Measurements from ENCODE around the gene MRPS26.

The MRPS26 gene

GRCh38 chr20:3045816-3046676, at the start of gene MRPS26:
Gene MRPS26 (plus strand): TSS chr20:3046052. CDS start chr20:3046069, 17 bp downstream.
- DNase-seq: peak; percentile 93

- DNase-seq: no peak
Observed at GRCh38 chr20:2998728-2999127, 47.1 kb upstream of the MRPS26 start.

- peak; percentile 83 for DNase-seq
Observed at GRCh38 chr20:3000852-3001523, 44.9 kb upstream of the MRPS26 start.

- no peak for DNase-seq
Observed at GRCh38 chr20:3003416-3003815, 42.4 kb upstream of the MRPS26 start.

GRCh38 chr20:3010985-3011723, 34.7 kb upstream of the MRPS26 start:
- DNase-seq: no peak

- DNase-seq: no peak
Observed at GRCh38 chr20:3011752-3012151, 34.1 kb upstream of the MRPS26 start.

- DNase-seq: no peak
Observed at GRCh38 chr20:3013771-3014170, 32.1 kb upstream of the MRPS26 start.

- no peak for DNase-seq
Observed at GRCh38 chr20:3014179-3014578, 31.7 kb upstream of the MRPS26 start.

- no peak for DNase-seq
Observed at GRCh38 chr20:3014662-3015061, 31.2 kb upstream of the MRPS26 start.

- DNase-seq: peak; percentile 43
Observed at GRCh38 chr20:3015302-3015701, 30.6 kb upstream of the MRPS26 start.

- DNase-seq: no peak
Observed at GRCh38 chr20:3021327-3021726, 24.5 kb upstream of the MRPS26 start.

GRCh38 chr20:3021777-3022176, 24.1 kb upstream of the MRPS26 start:
- no peak for DNase-seq

GRCh38 chr20:3022559-3023490, 23.0 kb upstream of the MRPS26 start:
- DNase-seq: peak; percentile 85

GRCh38 chr20:3027987-3028386, 17.9 kb upstream of the MRPS26 start:
- no peak for DNase-seq

GRCh38 chr20:3031524-3032147, 14.2 kb upstream of the MRPS26 start:
- DNase-seq: no peak

GRCh38 chr20:3032624-3033023, 13.2 kb upstream of the MRPS26 start:
- DNase-seq: no peak

GRCh38 chr20:3037654-3038053, 8.2 kb upstream of the MRPS26 start:
- DNase-seq: no peak

- no peak for DNase-seq
Observed at GRCh38 chr20:3038454-3038853, 7.4 kb upstream of the MRPS26 start.

- DNase-seq: no peak
Observed at GRCh38 chr20:3039426-3039825, 6.4 kb upstream of the MRPS26 start.

GRCh38 chr20:3040086-3040485, 5.8 kb upstream of the MRPS26 start:
- no peak for DNase-seq

GRCh38 chr20:3041854-3042409, 3.9 kb upstream of the MRPS26 start:
- DNase-seq: no peak

- no peak for DNase-seq
Observed at GRCh38 chr20:3042625-3043024, 3.2 kb upstream of the MRPS26 start.

Data from NCI-H82 (cell line).